ENCODE data around the gene OBP2B. TPM values are rescaled to one million over a fixed set of nuclear protein-coding genes. Genes with fewer than 3 reads are reported as not detected.

The OBP2B gene
- polyA plus RNA-seq, 1 donor (not counting 4 experiments of a cell fraction or from before 2014, with no cell fraction given) = not detected

DNA sequence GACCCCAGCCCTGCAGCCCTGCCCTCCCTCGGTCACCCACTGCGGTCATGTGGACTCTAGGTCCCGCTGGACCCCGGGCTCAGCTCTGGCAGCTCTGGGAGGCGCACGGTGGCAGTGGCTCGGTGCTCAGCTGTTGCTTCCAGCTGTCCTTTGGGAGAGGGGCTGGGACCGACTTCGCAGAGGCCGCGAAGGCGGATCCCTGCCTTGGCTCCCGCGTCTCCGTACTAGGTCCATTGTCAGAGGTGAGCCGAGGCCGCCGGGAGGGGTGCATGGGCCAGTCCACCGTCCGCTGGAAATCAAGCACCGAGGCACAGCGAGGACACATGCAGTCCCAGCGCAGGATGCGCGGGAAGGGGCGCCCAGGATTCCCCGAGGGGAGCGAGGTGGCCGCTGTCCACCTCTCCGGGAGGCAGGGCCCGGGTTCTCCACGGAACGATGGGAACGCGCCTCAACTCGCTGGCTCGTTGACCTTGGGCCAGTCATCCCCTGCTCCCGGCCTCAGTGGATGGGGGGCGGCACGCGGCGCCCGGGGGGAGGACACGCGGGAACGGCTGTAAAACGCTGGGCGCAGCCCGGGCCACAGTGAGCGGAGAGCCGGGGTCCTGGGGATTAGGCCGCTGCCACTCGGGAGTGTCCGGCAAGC lies 46.1 kb downstream of the OBP2B start:
- no peak for TF ChIP-seq EZH2 (IDR thresholded peaks at IDR 0.05; ENCODE audit: low read length)
- TF ChIP-seq, protein P1, sequence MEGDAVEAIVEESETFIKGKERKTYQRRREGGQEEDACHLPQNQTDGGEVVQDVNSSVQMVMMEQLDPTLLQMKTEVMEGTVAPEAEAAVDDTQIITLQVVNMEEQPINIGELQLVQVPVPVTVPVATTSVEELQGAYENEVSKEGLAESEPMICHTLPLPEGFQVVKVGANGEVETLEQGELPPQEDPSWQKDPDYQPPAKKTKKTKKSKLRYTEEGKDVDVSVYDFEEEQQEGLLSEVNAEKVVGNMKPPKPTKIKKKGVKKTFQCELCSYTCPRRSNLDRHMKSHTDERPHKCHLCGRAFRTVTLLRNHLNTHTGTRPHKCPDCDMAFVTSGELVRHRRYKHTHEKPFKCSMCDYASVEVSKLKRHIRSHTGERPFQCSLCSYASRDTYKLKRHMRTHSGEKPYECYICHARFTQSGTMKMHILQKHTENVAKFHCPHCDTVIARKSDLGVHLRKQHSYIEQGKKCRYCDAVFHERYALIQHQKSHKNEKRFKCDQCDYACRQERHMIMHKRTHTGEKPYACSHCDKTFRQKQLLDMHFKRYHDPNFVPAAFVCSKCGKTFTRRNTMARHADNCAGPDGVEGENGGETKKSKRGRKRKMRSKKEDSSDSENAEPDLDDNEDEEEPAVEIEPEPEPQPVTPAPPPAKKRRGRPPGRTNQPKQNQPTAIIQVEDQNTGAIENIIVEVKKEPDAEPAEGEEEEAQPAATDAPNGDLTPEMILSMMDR (optimal IDR thresholded peaks at IDR 0.05 in 1 of 3, IDR thresholded peaks at IDR 0.05 in 1 of 3, conservative IDR thresholded peaks at IDR 0.05 in 1 of 3; ENCODE audit: extremely low read depth in 1 of 3, insufficient read depth in 2 of 3, low read length in 3 of 3) = no peak
- H3K4me3 ChIP-seq (ENCODE audit: control insufficient read depth in 2 of 3, extremely low read depth in 1 of 3, insufficient read depth in 2 of 3, low read depth in 1 of 3, low read length in 3 of 3) = peak overlapping the region; percentile 47 to 64 (median 59)
- dilution Hi-C loops (cut with MboI; ENCODE audit: extremely low pct_ligation_motif_present, low sequenced_read_pairs) = no loop called here
- no peaks in the 10 kb centered on the region for H4K20me1 ChIP-seq (ENCODE audit: control insufficient read depth, extremely low read depth, insufficient read depth, low read length)
- no peak for DNase-seq (ENCODE audit: low read depth, low spot score)
- no peaks in the 10 kb centered on the region for H3K36me3 ChIP-seq (ENCODE audit: control insufficient read depth in 2 of 2, extremely low read depth in 1 of 2, insufficient read depth in 2 of 2, low read length in 2 of 2)
- H3K9ac ChIP-seq (ENCODE audit: control insufficient read depth, extremely low read depth, insufficient read depth, low read length) = no peak overlapping the region
- H3K79me2 ChIP-seq (ENCODE audit: control insufficient read depth, insufficient read depth, low read length) = no peaks in the 10 kb centered on the region
- no peaks in the 10 kb centered on the region for H3K9me1 ChIP-seq (ENCODE audit: control insufficient read depth, extremely low read depth, insufficient read depth, low read length)
- no peaks in the 10 kb centered on the region for H3K4me1 ChIP-seq (ENCODE audit: control insufficient read depth, extremely low read depth, insufficient read depth, low read length)
- H3K4me2 ChIP-seq (ENCODE audit: control insufficient read depth, extremely low read depth, insufficient read depth, low read depth, low read length) = peak overlapping the region; percentile 76
- no peak overlapping the region for H3K27ac ChIP-seq (ENCODE audit: control insufficient read depth, insufficient read depth, low read length)
- no peak for FAIRE-seq
- peak overlapping the region; percentile 77 for H2AFZ ChIP-seq (ENCODE audit: control insufficient read depth, low read length)
- peaks cover 14% of the 10 kb centered on the region for H3K27me3 ChIP-seq (ENCODE audit: control insufficient read depth, extremely low read depth, insufficient read depth, low read length)
- no peaks in the 10 kb centered on the region for H3K9me3 ChIP-seq (ENCODE audit: control insufficient read depth, low read depth, low read length)

- H3K27ac ChIP-seq (ENCODE audit: control insufficient read depth, insufficient read depth, low read length) = no peak overlapping the region
- H3K27me3 ChIP-seq (ENCODE audit: control insufficient read depth, extremely low read depth, insufficient read depth, low read length) = peaks cover 14% of the 10 kb centered on the region
- H3K79me2 ChIP-seq (ENCODE audit: control insufficient read depth, insufficient read depth, low read length) = no peaks in the 10 kb centered on the region
- no peaks in the 10 kb centered on the region for H3K9me3 ChIP-seq (ENCODE audit: control insufficient read depth, low read depth, low read length)
- no peak overlapping the region for H3K4me3 ChIP-seq (ENCODE audit: control insufficient read depth in 2 of 3, extremely low read depth in 1 of 3, insufficient read depth in 2 of 3, low read depth in 1 of 3, low read length in 3 of 3)
- no peak for FAIRE-seq
- H3K9ac ChIP-seq (ENCODE audit: control insufficient read depth, extremely low read depth, insufficient read depth, low read length) = no peak overlapping the region
- dilution Hi-C loops (cut with MboI; ENCODE audit: extremely low pct_ligation_motif_present, low sequenced_read_pairs) = no loop called here
- H2AFZ ChIP-seq (ENCODE audit: control insufficient read depth, low read length) = no peak overlapping the region
- no peaks in the 10 kb centered on the region for H3K4me1 ChIP-seq (ENCODE audit: control insufficient read depth, extremely low read depth, insufficient read depth, low read length)
- no peaks in the 10 kb centered on the region for H4K20me1 ChIP-seq (ENCODE audit: control insufficient read depth, extremely low read depth, insufficient read depth, low read length)
- DNase-seq (ENCODE audit: low read depth, low spot score) = no peak
- no peaks in the 10 kb centered on the region for H3K36me3 ChIP-seq (ENCODE audit: control insufficient read depth in 2 of 2, extremely low read depth in 1 of 2, insufficient read depth in 2 of 2, low read length in 2 of 2)
- no peak for TF ChIP-seq EZH2 (IDR thresholded peaks at IDR 0.05; ENCODE audit: low read length)
- TF ChIP-seq, protein P1 (optimal IDR thresholded peaks at IDR 0.05 in 1 of 3, IDR thresholded peaks at IDR 0.05 in 1 of 3, conservative IDR thresholded peaks at IDR 0.05 in 1 of 3; ENCODE audit: extremely low read depth in 1 of 3, insufficient read depth in 2 of 3, low read length in 3 of 3) = no peak
- H3K4me2 ChIP-seq (ENCODE audit: control insufficient read depth, extremely low read depth, insufficient read depth, low read depth, low read length) = no peak overlapping the region
- no peaks in the 10 kb centered on the region for H3K9me1 ChIP-seq (ENCODE audit: control insufficient read depth, extremely low read depth, insufficient read depth, low read length)
These were observed 47.5 kb downstream of the OBP2B start for GRCh38 chr9:133161547-133161950.
